ENCODE results near the gene SCARB1.

DNA sequence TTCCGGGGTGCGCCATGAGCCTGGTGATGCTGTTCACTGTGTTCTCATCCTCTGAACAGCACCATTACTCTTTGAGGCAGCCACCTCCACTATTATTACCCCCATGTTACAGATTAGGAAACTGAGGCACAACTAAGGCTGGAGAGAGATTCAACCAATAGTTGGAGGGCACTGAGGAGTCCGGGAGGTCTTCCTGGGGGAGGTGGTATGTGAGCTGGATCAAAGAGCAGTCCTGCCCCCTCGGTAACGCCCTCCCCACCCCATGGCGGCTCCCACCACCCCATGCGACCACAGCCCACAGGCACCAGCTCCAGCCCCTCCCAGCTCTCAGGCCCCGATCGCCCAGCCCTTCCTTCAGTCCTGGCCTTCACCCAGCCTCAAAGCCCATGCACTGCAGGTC lies 43.5 kb downstream of the SCARB1 start:
- TF ChIP-seq, protein P1, sequence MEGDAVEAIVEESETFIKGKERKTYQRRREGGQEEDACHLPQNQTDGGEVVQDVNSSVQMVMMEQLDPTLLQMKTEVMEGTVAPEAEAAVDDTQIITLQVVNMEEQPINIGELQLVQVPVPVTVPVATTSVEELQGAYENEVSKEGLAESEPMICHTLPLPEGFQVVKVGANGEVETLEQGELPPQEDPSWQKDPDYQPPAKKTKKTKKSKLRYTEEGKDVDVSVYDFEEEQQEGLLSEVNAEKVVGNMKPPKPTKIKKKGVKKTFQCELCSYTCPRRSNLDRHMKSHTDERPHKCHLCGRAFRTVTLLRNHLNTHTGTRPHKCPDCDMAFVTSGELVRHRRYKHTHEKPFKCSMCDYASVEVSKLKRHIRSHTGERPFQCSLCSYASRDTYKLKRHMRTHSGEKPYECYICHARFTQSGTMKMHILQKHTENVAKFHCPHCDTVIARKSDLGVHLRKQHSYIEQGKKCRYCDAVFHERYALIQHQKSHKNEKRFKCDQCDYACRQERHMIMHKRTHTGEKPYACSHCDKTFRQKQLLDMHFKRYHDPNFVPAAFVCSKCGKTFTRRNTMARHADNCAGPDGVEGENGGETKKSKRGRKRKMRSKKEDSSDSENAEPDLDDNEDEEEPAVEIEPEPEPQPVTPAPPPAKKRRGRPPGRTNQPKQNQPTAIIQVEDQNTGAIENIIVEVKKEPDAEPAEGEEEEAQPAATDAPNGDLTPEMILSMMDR (IDR thresholded peaks at IDR 0.05), result no peak
- TF ChIP-seq EZH2phosphoT487 (IDR thresholded peaks at IDR 0.05), result no peak

Data from neural progenitor cell (in vitro differentiated cells).